Endothelial cell of umbilical vein (primary cell): Measurements from ENCODE around the gene SLC38A10. TPM values are rescaled to one million over a fixed set of nuclear protein-coding genes. Genes with fewer than 3 reads are reported as not detected.

Experiments used
- BruUV-seq: library from RNA; stranded (reverse); fragments of 400-500 nt; replicated peaks from 2 replicates; lab custom pipeline; 2021; lab: Mats Ljungman, UMichigan
- CTCF ChIA-PET: fragments of 300-600, 350-600 bp; sonication (Branson Sonifier 250); formaldehyde crosslinking; loops from one replicate; lab custom pipeline; 2021; ENCODE audit warnings: antibody characterized with exemption, inconsistent platforms; lab: Charles Lee
- POLR2A ChIA-PET: fragments of 300-600, 350-600 bp; sonication (Branson Sonifier 250); formaldehyde crosslinking; loops from one replicate; lab custom pipeline; 2021; ENCODE audit warnings: antibody characterized with exemption, inconsistent platforms; lab: Charles Lee
- DNase-seq: peaks from one replicate; pipeline ENCODE4 v3.0.0-alpha.2; 2011; ENCODE audit warnings: low read depth, low spot score
- FAIRE-seq: peaks from 2 replicates; lab custom pipeline; 2011; peaks lifted over from hg19 to GRCh38; lab: Jason Lieb, UNC
- H2AFZ ChIP-seq: 2 replicates; pipeline ENCODE4 v1.6.0; 2012; ENCODE audit warnings: low read depth, low read length, control low read depth, inconsistent platforms
- H3K27ac ChIP-seq: 2 replicates; pipeline ENCODE4 v1.5.1; 2011; ENCODE audit warnings: low read depth, mild to moderate bottlenecking, control low read depth, low read length, moderate library complexity; ENCODE audit not compliant: insufficient read depth
- H3K27me3 ChIP-seq, 2 experiments: 2 replicates each; pipeline versions ENCODE4 v1.6.0 to v1.6.1; 2011; ENCODE audit warnings: low read length in 2 of 2, mixed read lengths in 1 of 2; ENCODE audit not compliant: control insufficient read depth in 2 of 2, insufficient read depth in 2 of 2
- H3K36me3 ChIP-seq, 2 experiments: 2 replicates in 1 of 2; 3 replicates in 1 of 2; pipeline ENCODE4 v1.5.1; 2011; ENCODE audit warnings: low read length in 2 of 2, mild to moderate bottlenecking in 1 of 2, moderate library complexity in 1 of 2; ENCODE audit not compliant: control insufficient read depth in 2 of 2, insufficient read depth in 2 of 2; ENCODE audit errors: extremely low read depth in 1 of 2
- H3K4me1 ChIP-seq: 3 replicates; pipeline ENCODE4 v1.5.1; 2011; ENCODE audit warnings: mild to moderate bottlenecking, low read length; ENCODE audit not compliant: control insufficient read depth, insufficient read depth; ENCODE audit errors: extremely low read depth
- H3K4me2 ChIP-seq: 2 replicates; pipeline ENCODE4 v1.6.1; 2011; ENCODE audit warnings: low read length, control low read depth, mixed read lengths; ENCODE audit not compliant: insufficient read depth
- H3K4me3 ChIP-seq, 3 experiments: fragments of 200-600 bp in 1 of 3; sonication (generic), shearing (Covaris generic) in 1 of 3; replicated peaks in 1 of 3; 2 replicates each; pipeline ENCODE4 v1.5.1; 2011 to 2016; ENCODE audit warnings: control low read depth in 3 of 3, low read length in 3 of 3, mild to moderate bottlenecking in 2 of 3, inconsistent platforms in 1 of 3, low read depth in 1 of 3, moderate library complexity in 1 of 3; ENCODE audit not compliant: insufficient read depth in 1 of 3
- H3K79me2 ChIP-seq: 2 replicates; pipeline ENCODE4 v1.6.0; 2012; ENCODE audit warnings: low read length, inconsistent platforms; ENCODE audit not compliant: control insufficient read depth, insufficient read depth
- H3K9ac ChIP-seq: replicated peaks from 2 replicates; pipeline ENCODE3; 2011; ENCODE audit warnings: low read length, control low read depth; ENCODE audit not compliant: insufficient read depth; ENCODE audit errors: extremely low read depth
- H3K9me1 ChIP-seq: replicated peaks from 3 replicates; pipeline ENCODE4 v1.6.0; 2011; ENCODE audit warnings: mild to moderate bottlenecking, low read length; ENCODE audit not compliant: control insufficient read depth, insufficient read depth; ENCODE audit errors: extremely low read depth
- H3K9me3 ChIP-seq: replicated peaks from 2 replicates; pipeline ENCODE4 v1.5.1; 2012; ENCODE audit warnings: low read length, inconsistent platforms; ENCODE audit not compliant: control insufficient read depth, insufficient read depth
- H4K20me1 ChIP-seq: replicated peaks from 2 replicates; pipeline ENCODE3; 2011; ENCODE audit warnings: mild to moderate bottlenecking, low read length; ENCODE audit not compliant: control insufficient read depth, insufficient read depth; ENCODE audit errors: extremely low read depth
- GATA2 ChIP-seq: IDR thresholded peaks from 2 replicates; pipeline ENCODE4 v1.7.0; 2011; ENCODE audit warnings: low read depth, mild to moderate bottlenecking, moderate library complexity, mixed read lengths, low read length; ENCODE audit not compliant: insufficient read length, insufficient read depth
- MYC ChIP-seq: IDR thresholded peaks from one replicate; pipeline ENCODE4 v1.6.1; 2011; ENCODE audit warnings: mild to moderate bottlenecking, low read depth, low read length
- POLR2A ChIP-seq: IDR thresholded peaks from 2 replicates; pipeline ENCODE4 v1.6.1; 2012; ENCODE audit warnings: low read depth, mild to moderate bottlenecking, control low read depth, low read length
- POLR2AphosphoS5 ChIP-seq: IDR thresholded peaks from 2 replicates; pipeline ENCODE4 v1.6.1; 2012; ENCODE audit warnings: low read depth, mild to moderate bottlenecking, control low read depth, low read length, moderate library complexity; ENCODE audit not compliant: insufficient read depth
- dilution Hi-C: fragments of 300-500 bp; cut with MboI; formaldehyde crosslinking; loops from one replicate; pipeline ENCODE4 v1.15.0; 2019; ENCODE audit warnings: low sequenced_read_pairs; ENCODE audit not compliant: extremely low pct_ligation_motif_present
- intact Hi-C: fragments of 100-400 bp; cut with micrococcal nuclease; formaldehyde crosslinking; loops from one replicate; pipeline ENCODE4 v1.10.0; 2022
- polyA plus RNA-seq, 4 experiments: library from polyadenylated mRNA; depleted of rRNA in 3 of 4; stranded (reverse) in 3 of 4; unstranded in 1 of 4; fragments of >200 nt; gene quantifications; 2 replicates each; pipeline versions ENCODE4 v1.2.1 to v1.2.3, GENCODE V29; 2011 to 2012; ENCODE audit warnings: missing spikeins in 1 of 4
- total RNA-seq: library from RNA; stranded (reverse); gene quantifications from 2 replicates; pipeline ENCODE4 v1.2.3, GENCODE V29; 2021

SLC38A10 gene
- total and polyA plus RNA-seq, 2 donors (not counting 3 experiments of a cell fraction or from before 2014, with no cell fraction given), result 72.7 to 113 TPM

GRCh38 chr17:81340607-81341515 lies 45.8 kb upstream of the SLC38A10 start:
- Histone ChIP-seq H3K9me3 (no peaks in the 10 kb centered on the region), H3K4me2 (peak overlapping the region; percentile 59), H3K27me3 (no peaks in the 10 kb centered on the region), H3K9ac (peak overlapping the region; percentile 89), H3K79me2 (peaks cover 53% of the 10 kb centered on the region), H3K4me3 (peak overlapping the region in 2 of 3 experiments; percentile 37 to 99), H3K27ac (peak overlapping the region; percentile 62), H3K9me1 (no peaks in the 10 kb centered on the region), H4K20me1 (no peaks in the 10 kb centered on the region), H2AFZ (no peak overlapping the region), H3K4me1 (peaks cover 27% of the 10 kb centered on the region), H3K36me3 (no peaks in the 10 kb centered on the region)
- no TSS peak for BruUV-seq
- peak; percentile 75 for FAIRE-seq
- intact Hi-C loops (no loop called here), dilution Hi-C loops (no loop called here)
- ChIA-PET POLR2A (no interaction called here), CTCF (interaction anchor here (0.7 to 1.5 kb wide), 4 partner anchors 31 to 144 kb away, joined by 3 to 4 read pairs (median 3); partner anchors contain the start of gene BAHCC1)
- DNase-seq, result peak; percentile 70
- TF ChIP-seq POLR2AphosphoS5, result peak; percentile 34
- no peak for TF ChIP-seq POLR2A

DNA sequence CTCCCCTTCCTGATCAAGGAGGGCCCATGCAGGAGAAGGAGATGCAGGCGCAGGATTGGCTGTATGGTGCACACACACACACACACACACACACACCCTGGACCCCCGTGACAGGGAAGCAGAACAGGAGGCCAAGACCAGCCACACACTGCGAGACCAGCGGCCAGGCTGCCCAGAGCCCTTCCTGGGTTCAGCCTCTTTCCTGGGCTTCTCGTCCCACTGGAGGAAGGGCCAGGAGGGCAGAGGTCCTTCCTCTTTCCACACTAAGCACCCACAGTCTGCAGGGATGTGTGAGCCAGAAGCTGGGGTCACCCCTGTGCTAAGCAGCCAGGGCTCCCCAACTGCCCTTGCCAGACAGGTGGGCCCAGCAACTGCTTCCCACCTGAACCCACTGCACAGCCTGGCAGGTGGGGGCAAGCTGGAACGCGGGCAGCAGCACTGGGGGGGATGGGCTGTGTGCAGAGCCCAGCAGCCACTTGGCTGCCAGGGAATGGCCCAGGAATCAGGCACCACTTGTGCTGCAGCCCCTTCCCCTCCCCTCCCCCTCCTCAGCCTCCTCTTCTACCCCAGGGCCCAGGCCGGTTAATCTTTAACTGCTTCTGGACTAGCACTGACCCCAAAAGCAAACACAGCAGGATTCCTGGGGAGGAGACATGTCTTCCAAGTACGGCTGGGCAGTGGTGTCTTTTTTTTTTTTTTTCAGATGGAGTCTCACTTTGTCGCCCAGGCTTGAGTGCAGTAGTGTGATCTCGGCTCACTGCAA lies 44.6 kb upstream of the SLC38A10 start:
- Histone ChIP-seq H3K4me1 (peaks cover 27% of the 10 kb centered on the region), H3K9ac (no peak overlapping the region), H4K20me1 (no peaks in the 10 kb centered on the region), H3K79me2 (peaks cover 46% of the 10 kb centered on the region), H3K4me3 (no peak overlapping the region), H3K9me1 (no peaks in the 10 kb centered on the region), H3K9me3 (no peaks in the 10 kb centered on the region), H3K27ac (no peak overlapping the region), H3K27me3 (no peaks in the 10 kb centered on the region), H3K36me3 (no peaks in the 10 kb centered on the region), H2AFZ (no peak overlapping the region), H3K4me2 (no peak overlapping the region)
- POLR2A ChIA-PET, result interaction anchor here (0.7 kb wide), 1 partner anchor 43 kb away, joined by 3 read pairs; no protein-coding TSS in a partner anchor
- TF ChIP-seq POLR2AphosphoS5 (no peak), MYC (no peak), GATA2 (no peak)
- intact Hi-C loops (no loop called here), dilution Hi-C loops (no loop called here)
- BruUV-seq, result no TSS peak
- FAIRE-seq (no peak), DNase-seq (no peak)
- CTCF ChIA-PET, result no interaction called here
